Glomerular visceral epithelial cell (primary cell): ENCODE measurements around the gene PAGE2.
"Not testable (repeated sequence)": the region's sequence is repeated elsewhere in the genome, so short reads cannot be mapped to it uniquely, and the experiment has no call there.

Experiments used
- DNase-seq: peaks from one replicate; pipeline ENCODE4 v3.0.0-alpha.2; 2016; ENCODE audit errors: extremely low spot score

The PAGE2 gene

GRCh38 chrX:55123900-55124299 lies 35.1 kb downstream of the PAGE2 start:
- no peak for DNase-seq

GRCh38 chrX:55127692-55128091 lies 38.9 kb downstream of the PAGE2 start:
- DNase-seq, result no peak

GRCh38 chrX:55129361-55129760 lies 40.5 kb downstream of the PAGE2 start:
- DNase-seq, result no peak

GRCh38 chrX:55130481-55130880 lies 41.7 kb downstream of the PAGE2 start:
- no peak for DNase-seq

GRCh38 chrX:55132416-55132815 lies 43.6 kb downstream of the PAGE2 start:
- no peak for DNase-seq

- peak; percentile 49 for DNase-seq
Measured at GRCh38 chrX:55135171-55135570, 46.4 kb downstream of the PAGE2 start.

GRCh38 chrX:55140800-55141199 lies 52.0 kb downstream of the PAGE2 start:
- not testable (repeated sequence) for DNase-seq
